ENCODE measurements around the gene WT1. TPM values are rescaled to one million over a fixed set of nuclear protein-coding genes. Genes with fewer than 3 reads are reported as not detected.

Gene WT1
- total RNA-seq, 1 donor from 2014 or later, result 2.6 TPM

DNA sequence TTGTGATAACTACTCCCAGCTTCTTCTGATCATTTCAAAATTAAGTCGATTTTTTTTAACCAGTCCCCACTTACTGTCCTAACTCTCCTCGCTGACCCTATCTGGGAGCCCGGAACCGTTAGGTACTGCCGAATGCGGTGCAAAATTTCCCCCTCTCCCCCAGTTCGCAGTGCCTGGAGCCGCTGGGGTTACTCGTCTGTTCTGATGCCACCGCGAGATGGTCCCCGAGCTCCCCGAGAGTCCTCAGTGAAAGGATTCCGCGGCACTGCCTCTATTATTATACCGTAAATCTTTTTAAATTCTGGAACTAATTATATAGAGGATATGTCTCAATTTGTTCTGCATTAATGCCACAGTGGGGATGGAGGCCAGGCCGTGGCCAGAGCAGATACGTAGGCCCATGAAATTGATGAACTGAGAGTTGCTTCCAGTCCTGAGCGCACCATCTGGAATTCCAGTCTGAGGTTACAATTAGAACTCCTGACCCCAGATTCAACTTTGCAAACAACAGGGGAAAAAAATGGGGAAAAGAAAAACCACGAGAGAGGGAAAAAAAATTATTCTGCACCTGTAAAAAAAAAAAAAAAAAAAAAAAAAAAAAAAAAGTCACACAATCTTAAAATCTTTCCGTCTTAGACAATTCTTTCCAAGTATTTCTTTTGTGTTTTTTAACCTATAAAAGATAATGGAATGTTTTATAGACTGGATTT, 4.3 kb upstream of the WT1 start:
- DNase-seq (no peak), ATAC-seq (no peak)
- intact Hi-C loops (cut with micrococcal nuclease), result no loop called here

DNA sequence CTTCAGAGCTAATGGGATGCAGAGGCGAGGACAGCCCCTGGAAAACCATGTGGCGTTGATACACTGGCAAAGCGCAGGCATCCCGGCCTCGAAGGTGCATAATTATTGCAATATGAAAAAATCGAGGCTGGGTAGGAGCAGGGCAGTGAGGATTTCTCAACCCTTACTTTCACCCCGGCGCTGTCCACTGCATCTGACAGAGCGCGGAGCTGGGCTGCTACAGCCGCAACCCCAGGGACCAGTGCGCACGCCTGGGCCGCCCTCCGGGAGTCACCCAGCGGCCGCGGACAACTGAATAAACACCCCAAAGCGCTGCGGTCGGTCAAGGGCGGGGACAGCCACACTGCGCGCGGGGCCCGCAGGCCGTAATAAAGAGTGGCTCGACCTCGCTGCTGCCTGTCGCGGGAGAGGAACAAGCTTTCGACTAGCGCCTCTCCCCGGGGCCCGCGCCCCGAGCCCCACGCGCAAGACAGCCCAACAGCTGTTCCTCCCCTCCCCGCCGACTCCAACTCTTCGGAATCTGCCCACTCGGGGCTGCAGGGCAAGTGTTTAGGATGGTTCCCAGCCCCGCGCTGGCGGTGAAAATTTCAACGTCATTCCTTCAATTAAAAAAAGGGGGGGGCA, 3.6 kb upstream of the WT1 start:
- ATAC-seq, result no peak
- DNase-seq, result no peak
- intact Hi-C loops (cut with micrococcal nuclease), result no loop called here

DNA sequence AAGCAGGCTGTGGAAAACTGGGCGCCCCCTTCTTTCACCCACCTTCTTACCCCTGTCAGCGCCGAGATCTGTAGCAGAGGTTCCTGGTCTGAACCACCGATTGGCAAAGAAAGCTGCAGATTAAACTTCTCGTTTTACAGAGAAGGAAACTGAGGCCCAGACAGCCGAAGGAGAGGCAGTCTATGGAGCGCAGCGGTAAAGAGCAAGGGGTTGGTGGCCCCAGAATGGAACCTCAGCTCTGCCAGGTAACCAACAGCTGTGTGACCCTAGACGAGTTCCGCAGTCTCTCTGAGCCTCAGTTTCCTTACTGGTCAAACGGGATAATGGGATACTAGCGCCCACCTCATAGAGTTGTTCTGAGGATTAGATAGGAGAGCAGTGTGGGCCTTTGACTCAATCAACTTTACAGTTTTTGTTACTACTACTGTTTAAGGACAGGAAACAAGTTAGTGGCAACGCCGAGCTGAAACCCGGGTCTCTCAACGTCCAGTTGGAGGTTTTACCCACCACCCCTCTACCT, 3.1 kb upstream of the WT1 start:
- ATAC-seq (no peak), DNase-seq (no peak)
- intact Hi-C loops (cut with micrococcal nuclease), result no loop called here

DNA sequence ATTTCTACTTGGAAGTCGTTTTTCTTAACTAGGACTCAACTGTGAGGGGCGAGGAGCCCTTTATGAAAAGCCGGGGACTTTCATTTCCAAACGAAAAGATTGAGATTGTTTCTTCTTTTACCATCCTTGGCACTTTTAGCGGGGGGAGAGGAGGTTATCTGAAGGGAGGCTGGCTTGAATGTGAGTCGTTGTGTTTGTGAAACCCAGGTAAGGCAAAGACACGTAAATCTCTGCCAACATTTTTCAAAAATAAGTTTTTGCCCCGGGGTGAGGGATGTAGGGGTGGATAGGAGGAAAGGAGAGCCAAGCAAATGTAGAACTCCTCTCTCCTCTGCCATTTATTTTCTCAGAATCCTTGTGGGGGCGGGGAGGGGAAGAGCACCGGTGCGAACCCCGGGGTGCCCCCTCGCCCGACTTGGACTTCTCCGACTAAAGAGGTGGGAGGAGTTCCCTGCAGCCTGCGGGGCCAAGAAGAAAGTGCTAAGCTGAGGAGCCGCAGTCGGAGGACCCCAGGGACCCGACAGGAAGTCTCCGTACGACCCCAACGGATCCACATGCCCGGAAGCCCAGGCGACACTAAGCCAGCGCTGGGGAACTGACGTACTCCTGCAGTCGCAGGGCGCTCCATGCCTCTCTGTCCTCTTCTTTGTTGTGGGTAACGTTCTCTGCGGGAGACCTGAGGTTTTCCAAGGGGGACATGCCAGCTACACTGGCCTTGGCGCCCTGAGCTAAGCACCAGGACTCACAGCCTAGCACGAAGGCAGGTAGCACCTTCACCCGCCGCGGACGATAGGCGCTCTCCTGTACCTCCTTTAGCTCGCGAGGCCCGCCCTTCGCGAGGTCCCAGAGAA, 2.4 kb upstream of the WT1 start:
- DNase-seq (no peak), ATAC-seq (no peak)
- intact Hi-C loops (cut with micrococcal nuclease), result no loop called here

DNA sequence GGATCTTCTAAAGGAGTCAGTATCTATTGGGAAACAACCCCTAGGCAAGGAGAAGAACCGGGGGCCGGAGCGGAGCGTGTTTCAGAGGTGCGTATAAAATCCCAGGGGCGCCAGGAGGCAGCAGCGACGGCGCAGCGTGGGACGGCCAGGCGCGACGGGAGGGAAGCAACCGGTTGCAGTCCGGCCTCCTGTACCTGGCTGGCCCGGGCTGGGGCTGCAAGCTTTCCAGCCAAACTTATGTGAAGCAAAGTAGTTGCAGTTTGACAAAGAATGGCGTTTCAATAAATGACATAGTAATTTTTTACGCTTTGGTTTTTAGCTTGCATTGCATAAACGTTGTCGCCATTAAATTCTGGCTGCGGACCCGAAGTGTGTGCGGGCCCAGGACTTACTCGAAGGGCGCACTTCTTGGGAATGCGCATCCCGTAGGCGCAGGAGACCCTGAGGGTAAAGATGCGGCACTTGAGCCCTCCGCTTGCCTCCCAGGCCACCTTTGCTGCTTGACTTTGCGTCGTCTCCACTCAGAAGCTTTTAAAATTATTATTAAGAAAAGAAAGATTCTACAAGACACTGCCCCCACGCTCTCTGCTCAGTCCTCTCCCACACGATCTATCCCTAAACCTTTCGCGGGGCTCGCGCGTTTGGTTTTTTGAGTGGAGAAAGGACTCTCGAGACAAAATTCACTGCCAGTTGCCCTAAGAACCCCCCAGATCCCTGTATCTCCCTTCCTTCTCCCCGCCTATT, 1.6 kb upstream of the WT1 start:
- DNase-seq, result no peak
- ATAC-seq, result no peak
- intact Hi-C loops (cut with micrococcal nuclease), result no loop called here

DNA sequence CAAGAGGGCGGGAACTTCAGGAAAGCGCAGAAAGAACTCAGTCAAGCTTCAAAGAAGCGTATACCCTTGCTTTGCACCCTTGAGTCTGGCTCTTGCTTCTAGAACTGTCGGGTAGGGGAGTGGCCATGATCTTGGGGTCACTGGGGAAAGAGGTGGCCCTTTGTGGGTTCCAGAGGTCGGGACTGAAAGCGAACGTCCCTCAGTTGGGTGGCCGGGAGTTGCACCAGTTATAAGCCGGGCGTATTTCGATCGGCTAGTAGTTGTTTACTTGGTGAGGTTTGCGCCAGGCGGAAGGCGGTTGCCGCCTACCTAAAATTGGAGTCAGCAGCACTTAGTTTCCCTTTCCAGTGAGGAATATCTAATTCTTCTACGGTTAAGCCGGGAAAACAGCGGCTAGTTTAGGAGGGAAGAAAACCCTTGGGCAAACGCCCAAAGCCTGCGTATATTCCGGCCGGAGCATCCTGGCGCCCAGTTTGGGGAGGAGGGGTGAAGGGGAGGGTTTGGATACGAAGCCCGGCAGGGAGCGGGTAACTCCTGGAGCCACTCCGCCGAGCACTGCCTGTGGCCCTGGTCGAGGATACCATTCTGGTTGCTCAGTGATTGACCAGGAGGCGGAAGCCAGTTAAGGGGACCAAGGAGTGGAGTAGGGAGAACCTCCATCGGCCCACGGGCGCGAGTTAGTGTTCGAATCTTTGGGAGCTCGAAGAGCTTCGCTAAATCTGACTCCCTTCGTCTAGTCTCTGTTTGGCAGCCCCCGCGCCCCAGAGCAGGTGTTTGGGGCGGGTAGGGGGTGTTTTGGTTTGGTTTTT, 807 bp upstream of the WT1 start:
- DNase-seq (peak; percentile 59), ATAC-seq (peak; percentile 58)
- intact Hi-C loops (cut with micrococcal nuclease), result no loop called here

DNA sequence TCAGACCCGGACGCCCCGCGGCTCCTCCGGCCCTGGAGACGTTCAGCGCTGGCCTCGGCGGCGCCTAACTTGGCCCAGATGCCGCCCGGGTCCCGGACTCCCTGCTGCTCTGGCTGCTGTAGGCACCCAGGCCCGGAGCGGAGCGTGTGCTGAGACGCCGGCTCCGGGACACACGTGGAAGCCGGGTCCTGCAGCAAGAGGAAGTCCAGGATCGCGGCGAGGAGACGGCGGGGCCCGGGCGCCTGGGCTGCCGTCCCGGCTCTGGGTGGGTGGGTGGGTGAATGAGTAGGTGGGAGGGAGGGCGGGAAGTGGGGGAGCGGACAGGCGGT, 223 bp downstream of the WT1 start:
- DNase-seq, result peak; percentile 48
- peak; percentile 17 for ATAC-seq
- intact Hi-C loops (cut with micrococcal nuclease), result no loop called here

DNA sequence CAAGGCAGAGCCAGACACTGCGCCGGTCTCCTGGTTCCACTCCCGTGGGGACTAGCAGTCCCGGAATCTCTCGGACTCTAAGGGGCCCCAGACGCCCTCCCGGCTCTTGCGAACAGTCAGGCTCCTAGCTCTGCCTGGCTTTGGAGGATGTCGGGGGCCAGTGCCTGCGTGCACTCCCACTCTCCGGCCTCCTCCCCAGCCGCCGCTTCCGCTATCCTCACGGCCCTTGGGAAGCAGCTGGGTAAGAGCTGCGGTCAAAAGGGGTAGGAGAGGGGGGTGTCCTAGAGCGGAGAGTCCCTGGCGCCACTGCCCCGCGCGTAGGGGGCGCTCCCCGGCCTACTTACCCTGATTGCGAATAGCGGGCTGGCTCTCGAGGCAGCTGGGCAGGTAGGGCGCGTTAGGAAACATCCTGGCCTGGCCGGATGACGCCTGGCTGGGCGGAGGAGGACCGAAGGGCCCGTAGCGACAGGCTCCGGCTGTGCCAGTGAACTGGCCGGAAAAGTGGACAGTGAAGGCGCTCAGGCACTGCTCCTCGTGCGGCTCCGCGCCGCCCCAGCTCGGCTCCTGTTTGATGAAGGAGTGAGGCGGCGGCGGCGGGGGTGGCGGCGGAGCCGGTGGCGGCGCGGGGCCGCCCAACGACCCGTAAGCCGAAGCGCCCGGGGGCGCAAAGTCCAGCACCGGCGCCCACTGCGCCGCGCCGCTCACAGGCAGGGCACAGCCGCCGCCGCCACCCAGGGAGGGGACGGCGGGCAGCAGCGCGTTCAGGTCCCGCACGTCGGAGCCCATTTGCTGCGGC, 785 bp downstream of the WT1 start:
- peak; percentile 48 for ATAC-seq
- intact Hi-C loops (cut with micrococcal nuclease), result no loop called here
- peak; percentile 60 for DNase-seq

DNA sequence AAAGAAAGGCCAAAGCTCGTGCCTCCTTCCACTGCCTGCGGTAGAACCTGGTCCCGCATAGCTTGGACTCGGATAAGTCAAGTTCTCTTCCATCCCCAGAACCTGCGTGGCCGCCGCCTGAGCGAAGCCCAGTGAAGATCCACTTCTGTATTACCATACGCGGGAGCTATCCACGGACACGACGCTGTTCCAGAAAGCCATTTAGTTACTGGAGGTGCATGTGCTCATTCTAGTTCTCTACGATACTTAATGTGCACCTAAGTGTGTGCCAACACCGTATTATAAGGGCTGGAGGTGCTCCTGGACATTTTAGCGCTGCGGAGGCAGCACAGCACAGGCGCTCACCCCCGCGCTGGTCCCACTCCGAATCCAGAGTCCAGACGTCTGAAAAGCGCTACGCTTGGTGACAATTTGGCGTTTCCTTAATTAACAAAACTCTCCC, 1.4 kb downstream of the WT1 start:
- DNase-seq (no peak), ATAC-seq (no peak)
- intact Hi-C loops (cut with micrococcal nuclease), result no loop called here

DNA sequence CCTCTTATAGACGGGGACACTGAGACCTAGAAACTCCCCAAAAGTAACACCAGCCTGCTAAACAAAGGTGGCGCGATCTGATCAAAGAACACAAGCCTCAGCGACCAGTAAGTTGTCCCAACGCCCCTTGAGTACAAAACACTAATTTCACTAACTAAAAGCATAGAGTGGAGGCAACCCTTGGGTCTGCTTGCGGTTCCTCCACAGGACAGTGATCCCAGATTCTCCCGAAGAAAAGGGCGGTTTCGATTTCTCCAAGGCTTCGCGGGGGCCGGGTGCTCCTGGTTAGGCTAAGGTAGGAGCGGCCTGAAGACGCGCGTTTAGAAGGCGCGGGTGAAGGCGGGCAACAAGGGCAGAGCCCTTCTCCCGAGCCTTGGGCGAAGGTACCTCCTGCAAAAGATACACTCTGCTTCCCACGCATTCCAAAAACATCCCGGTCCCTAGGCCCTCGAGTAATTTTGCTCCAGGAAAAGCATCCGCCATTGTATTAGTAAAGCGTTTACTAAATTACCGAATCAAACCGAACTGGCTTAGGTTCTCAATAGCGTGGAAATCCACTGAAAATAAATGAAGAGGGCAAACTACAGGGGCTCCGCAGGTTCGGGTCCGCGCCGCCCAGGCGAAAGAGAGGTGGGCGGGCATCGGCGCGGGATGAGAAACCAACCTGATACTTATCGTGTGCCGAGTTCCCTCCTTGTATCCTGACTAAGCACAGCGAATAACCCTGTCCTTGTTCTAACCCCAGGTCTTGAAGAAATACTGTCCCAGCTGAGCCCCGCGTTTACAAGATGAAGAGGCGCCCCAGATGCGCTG, 2.0 kb downstream of the WT1 start:
- DNase-seq (no peak), ATAC-seq (no peak)
- intact Hi-C loops (cut with micrococcal nuclease), result no loop called here

DNA sequence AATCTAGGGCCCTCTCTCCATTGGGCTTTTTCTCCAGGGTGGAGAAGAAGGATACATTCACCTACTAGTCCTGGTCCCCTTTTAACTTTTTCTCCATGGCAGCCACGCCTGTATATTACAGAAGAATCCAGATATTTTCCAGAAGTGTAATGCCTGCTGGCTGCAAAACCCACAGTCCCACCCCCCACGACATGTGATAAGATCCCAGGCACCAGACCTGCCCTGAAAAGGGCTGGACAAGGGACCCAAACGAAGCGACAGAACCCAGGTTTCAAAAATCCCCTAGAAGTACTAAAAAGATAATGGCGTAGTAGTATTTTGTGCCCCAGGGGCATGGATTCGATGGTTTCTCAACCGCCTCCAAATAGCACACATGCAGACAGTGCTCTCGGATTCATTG, 2.8 kb downstream of the WT1 start:
- intact Hi-C loops (cut with micrococcal nuclease), result no loop called here
- DNase-seq (no peak), ATAC-seq (no peak)

DNA sequence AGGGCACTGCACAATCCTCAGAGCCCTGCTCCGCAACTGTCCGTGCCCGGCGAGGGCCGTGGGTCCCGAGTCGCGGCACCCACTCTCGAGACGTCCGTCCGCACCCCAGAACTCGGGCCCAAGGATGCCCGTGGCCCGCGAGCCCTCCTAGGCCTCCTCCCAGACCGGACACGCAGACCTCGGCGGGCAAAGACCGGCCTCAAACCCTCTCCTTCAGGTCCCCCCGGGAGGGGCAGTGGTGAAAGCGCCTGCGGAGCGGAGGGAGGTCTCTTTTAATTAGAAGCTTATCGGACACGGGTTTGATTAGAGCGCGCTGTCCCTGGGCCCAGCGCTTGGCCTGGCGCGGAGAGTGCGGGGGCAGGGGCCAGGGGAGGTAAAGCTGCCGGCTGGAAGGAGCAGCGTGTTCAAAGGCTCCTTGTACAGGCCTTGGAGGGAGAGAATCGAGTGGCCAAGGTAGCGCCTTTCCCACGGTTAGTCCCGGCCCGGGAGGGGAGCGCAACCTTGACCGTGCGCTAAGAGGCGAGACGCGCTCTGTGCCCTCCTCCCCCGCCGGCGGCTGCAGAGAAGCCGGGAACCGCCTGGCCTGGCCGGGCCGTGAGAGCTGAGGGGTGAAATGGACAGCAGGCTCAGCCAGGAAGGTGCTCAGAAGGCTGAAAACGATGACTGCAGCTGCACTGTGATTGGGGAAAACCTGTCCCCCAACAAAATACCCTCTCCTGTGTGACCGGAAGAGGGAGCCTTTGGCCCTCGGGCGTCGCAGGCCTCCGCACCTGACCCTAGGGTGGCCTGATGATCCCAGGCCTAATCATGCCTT, 4.6 kb downstream of the WT1 start:
- ATAC-seq (no peak), DNase-seq (no peak)
- intact Hi-C loops (cut with micrococcal nuclease), result no loop called here

DNA sequence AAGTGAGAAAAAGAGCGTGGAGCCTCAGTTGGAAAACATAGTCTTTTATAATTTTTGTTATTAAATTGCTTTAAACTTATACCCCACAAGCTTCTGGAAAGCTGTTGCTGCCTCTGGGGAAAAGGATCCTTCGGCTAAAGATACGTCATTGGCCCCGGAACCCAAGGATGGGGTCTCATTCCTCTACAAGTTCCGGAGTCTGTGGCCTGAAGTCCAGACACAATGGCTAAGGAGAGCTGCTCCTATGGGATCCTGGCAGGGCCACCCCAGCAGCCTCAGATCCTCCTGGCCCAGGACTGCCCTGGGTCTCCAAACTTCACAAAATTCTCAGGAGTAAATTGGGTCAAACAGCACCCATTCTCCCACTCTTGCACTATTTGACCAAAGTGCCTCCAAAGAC, 5.9 kb downstream of the WT1 start:
- intact Hi-C loops (cut with micrococcal nuclease), result no loop called here
- no peak for DNase-seq
- no peak for ATAC-seq

DNA sequence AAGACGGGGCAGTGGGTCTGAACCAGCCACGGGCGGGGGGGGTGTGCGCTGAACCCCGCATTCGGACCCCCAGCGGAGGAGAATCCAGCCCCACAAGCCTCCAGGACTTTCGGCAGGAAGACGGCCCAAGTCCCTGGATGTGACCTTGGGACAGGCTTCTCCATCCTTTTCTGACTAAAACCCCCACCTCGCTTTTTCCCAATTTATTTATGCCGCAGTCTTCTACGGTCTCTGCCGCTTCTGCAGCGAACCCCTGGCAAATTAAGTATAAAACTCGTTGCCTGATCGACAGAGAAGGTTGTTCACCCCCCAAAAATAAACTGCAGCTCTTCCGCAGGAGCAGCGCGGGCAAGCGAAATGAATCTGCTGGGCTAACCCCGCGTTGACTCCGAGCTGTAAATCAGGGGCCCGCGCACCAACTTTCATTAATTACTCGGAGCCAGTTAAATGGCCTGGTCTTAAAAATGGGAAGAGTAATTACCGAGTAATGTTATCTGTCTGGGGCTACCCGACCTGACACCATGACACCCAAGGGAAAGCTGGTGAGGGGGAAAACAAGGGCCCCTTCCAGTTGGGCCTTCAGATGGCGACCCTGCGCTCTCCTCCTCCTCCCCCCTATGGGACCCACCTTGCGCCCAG, 6.6 kb downstream of the WT1 start:
- DNase-seq, result no peak

DNA sequence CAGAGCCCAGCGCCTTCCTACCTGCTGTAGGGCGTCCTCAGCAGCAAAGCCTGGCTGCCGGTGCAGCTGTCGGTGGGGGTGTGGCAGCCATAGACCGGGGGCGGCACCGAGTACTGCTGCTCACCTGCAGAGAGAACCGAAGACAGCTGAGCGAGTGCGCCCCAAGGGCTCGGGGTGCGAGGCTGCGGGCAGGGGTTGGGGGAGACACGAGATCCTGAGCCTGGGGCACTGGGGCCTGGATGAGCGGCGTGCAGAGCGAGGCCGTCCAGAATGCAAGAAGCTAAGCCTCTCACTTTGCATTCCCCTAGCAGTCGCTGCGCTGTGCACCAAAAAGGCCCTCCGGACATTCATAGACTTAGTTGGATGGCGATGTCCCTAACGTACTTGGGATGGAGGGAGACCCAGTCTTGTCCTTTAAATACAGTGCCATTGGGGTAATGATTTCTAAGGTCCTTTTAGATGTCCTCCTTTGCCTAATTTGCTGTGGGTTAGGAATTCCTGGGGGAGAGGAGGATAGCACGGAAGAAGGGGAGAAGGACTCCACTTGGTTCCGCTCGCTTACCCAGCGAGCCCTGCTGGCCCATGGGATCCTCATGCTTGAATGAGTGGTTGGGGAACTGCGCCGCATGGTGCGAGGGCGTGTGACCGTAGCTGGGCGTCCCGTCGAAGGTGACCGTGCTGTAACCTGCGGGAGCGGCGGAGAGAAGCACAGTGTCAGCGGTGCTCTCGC, 7.2 kb downstream of the WT1 start:
- intact Hi-C loops (cut with micrococcal nuclease), result no loop called here
- ATAC-seq (no peak), DNase-seq (no peak)

More for the DNA sequence above, 6.6 kb downstream of the WT1 start:
- no peak for ATAC-seq
- intact Hi-C loops (cut with micrococcal nuclease), result no loop called here
